GM18505 (cell line): ENCODE data around the gene ZNF423.

Experiments
- ATAC-seq: cut with Tn5 transposase; IDR thresholded peaks from one replicate; pipeline ENCODE4 v1.9.1; 2021; ENCODE audit not compliant: unreplicated experiment
- POLR2A ChIP-seq: IDR thresholded peaks from 4 replicates; pipeline ENCODE4 v1.6.1; 2011; ENCODE audit warnings: borderline replicate concordance; ENCODE audit not compliant: insufficient read depth, insufficient read length; ENCODE audit errors: extremely low read depth

The ZNF423 gene

DNA sequence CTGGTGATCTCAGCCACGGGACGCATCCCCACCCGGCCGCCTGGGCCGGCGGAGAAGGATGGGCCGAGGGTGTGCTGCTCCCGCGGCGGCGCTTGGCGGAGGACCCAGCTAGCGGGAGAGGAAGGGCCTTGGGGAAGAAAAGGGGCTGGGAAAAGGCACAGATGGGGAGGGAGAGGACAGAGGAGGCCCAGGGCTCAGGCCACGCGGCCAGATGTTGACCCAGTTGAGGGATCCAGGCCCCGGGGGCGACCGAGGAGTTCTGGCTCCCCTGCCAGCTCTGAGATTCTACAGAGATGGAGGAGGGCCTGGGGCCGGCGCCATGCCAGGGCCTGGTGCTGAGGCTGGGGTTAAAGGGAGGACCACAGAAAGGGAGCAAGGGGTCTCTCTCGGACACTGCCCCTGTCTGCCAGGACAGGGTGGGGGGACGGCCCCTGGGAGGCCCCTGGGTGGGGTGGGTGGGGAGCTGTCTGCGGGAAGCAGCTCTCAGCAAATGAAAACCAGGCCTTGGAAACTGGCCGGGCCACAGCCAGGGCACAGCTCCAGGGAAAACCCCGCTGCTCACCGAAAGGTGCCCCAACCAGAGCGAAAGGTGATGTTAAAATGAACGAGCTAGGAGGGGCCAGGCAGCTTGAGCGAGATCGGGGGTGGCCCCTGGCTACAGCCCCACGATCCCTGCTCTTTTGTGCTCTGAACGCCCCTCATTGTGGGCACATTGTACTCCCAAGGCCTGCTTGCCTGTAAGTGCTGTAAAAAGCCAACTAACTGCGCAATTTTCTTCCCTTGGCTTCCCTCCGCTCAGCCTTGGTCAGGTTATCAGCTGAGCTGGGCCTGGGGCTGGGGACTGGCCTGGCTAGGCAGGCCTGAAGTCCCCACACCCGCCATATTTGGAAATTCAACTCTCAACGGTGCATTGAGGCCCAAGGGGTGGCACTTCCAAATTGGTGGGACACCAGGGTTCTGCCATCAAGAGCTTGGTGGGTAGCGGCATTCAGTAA lies 191.4 kb downstream of the ZNF423 start:
- TF ChIP-seq POLR2A, result no peak
- no peak for ATAC-seq

DNA sequence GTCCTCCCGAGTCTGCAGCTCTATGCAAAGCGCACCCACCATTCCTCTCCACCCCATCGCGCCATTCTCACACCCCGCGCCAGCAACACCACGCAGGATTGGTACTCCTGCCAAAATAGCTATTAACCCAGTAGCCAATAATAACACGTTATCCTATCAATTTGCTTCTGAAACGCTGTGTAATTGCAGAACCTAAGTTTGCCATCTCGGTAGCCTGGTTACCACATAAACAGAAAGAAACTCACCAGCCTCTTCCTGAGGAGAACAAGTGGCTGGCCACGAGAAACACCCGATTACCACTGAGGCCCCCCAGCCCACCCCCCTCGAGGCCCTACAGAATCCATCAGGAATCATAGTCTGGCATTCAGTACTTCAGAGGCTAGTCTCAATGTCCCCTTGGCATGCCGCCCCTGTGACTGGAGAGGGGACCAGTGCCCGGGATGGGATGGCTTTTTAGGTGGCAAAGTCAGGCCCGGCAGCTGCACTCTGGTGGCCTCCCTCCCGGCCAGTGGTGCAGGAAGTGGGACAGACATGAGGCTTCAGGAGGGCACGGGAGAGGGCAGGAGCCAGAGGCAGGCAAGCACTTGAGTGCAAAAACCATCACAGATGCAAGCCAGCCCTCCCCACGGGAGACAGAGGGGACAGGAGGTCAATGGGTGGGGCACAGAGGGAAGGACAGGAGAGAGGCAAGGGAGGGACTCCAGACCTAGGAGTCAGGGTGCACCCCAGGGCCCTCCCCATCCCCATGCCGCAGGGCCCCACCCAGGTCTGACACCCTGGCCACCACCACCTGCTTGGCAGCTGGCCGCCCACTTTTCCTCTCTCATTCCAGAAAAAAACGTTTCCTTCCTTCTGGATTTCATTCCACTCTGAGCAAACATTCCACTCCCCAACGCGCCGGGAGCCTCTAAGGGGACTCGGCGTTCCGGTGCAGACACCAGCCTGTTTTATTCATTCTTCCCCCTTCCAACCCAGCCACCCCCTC lies 192.5 kb downstream of the ZNF423 start:
- TF ChIP-seq POLR2A, result no peak
- no peak for ATAC-seq

DNA sequence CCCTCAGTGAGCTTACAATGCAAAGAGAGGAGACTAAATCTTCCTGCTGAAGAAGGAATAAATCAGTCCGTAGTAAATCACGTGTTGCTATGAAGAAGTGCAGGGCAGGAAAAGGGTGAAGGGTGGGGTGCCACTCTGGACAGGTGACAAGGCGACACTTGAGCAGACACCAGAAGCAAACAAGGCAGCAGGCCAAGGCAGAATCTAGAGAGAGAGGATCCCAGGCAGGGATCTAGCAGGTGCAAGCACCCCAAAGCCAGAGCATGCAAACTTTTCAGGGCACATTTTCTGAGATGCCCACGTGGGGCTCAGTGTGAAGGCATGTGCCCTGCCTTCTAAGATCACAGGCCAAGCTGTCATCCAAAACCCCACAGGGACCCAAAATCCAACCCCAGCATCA lies 193.3 kb downstream of the ZNF423 start:
- ATAC-seq, result no peak
- no peak for TF ChIP-seq POLR2A

DNA sequence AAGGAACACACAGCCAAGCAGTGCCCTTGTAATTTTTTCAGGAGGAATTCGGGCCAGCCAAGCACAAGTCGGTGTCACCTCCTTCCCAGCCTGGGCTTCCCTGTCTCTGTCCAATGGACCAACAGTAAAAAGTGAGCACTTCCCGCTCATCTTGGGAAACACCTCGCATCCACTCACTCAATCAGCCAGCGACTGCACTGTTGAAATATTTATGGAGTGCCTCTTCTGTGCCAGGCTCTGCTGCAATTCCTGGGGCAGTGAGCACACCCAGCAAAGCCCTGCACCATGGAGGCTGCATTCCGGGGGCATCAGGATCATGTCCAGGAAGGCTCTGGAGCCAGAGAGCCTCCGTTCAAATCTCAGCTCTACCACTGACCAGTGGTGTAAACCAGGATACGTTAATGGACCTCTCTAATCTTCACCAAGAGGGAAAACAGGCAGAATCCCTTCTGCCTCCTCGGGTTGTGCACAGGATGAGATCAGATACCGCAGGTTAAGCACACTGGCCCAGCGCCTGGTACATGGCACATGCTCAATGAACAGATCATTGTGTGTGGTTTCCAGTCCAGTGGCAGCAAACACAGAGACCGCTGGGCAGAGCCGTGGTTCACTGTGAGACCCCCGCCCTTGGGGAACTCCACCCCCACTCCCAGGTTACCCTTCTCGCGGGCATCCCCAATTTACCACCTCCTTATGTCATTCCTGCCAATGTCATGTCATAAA lies 194.3 kb downstream of the ZNF423 start:
- no peak for ATAC-seq

DNA sequence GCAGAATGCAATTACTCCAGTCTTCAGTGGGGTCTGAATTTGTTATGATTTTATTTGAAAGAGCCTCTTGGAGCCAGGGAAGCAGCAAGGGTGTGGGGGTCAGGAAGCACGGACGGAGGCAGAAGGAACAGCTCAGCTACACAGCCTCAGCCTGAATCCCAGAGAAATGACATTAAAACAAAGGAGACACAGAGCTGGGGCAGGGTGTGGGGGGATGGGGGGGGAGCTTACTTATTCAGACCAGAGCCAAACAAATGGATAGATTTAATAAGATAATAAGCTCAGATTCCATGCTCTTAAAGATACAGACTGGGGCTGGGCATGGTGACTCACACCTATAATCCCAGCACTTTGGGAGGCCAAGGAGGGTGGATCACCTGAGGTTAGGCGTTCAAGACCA lies 195.3 kb downstream of the ZNF423 start:
- no peak for ATAC-seq
- no peak for TF ChIP-seq POLR2A

More for the DNA sequence above, 194.3 kb downstream of the ZNF423 start:
- TF ChIP-seq POLR2A, result no peak

DNA sequence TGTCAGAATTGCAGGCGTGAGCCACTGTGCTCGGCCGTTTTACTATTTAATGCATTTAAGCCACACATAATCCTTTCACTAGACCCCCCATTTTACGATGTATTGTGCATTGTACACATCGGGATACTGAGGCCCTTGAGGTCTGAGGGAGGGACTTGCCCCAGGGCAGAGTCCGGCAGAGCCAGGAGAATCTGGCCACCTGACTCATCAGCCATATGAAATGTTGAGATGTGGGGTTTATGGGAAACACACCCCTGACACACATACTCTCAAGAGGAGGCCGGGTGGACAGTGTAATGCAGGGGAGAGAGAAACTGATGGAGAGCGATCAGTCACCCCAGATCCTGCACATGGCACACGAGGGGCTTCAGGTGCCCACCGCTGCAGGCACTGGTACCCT lies 196.6 kb downstream of the ZNF423 start:
- TF ChIP-seq POLR2A, result no peak
- ATAC-seq, result no peak

DNA sequence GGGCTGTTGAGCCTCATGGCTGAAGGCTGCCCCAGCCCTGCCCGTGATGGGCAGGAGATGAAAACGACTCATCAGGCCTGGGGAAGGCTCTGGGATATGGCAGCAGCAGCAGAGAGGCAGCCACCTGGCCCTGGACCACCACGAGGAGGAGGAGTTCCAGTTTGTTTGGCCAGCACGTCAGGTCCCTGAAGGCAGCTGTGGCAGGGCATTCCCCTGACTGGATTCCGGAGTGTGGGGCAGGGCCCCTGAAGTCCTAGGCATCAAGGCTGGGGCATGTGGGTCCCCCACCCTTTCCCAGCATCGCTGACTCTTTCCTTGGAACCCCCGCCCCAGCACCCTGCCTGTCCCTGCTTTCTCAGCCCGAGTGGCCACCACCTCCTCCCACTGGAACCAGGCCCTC lies 197.4 kb downstream of the ZNF423 start:
- no peak for ATAC-seq
- TF ChIP-seq POLR2A, result no peak

GRCh38 chr16:49657736-49658465 lies 198.0 kb downstream of the ZNF423 start:
- no peak for ATAC-seq

GRCh38 chr16:49654425-49654824 lies 201.5 kb downstream of the ZNF423 start:
- TF ChIP-seq POLR2A, result no peak
- ATAC-seq, result no peak

More at GRCh38 chr16:49657736-49658465, 198.0 kb downstream of the ZNF423 start:
- no peak for TF ChIP-seq POLR2A

- no peak for ATAC-seq
- TF ChIP-seq POLR2A, result no peak
Observed at GRCh38 chr16:49653577-49653976, 202.3 kb downstream of the ZNF423 start.

DNA sequence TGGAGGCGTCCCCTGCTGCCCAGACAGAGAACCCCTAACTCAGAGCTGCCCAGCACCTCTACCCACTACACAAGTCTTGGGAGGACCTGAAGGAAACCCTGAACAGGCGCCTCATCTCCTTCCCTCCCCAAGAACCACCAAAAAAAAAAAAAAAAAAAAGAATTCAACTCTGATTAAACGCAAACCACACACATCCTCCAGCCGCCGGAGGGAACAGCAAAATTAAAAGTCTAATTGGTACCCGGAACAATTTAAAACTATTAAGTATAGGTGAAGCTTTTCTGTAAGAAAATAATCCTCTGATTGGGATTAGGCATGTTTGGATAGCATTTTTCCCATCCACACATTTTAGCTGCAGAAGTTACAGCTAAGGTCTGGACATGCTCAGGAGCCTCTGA lies 202.7 kb downstream of the ZNF423 start:
- no peak for ATAC-seq
- TF ChIP-seq POLR2A, result no peak
